ENCODE measurements around the gene STX19.
"Not testable (repeated sequence)": the region's sequence is repeated elsewhere in the genome, so short reads cannot be mapped to it uniquely, and the experiment has no call there.

GRCh38 chr3:94044100-94044936, 15.9 kb upstream of the STX19 start:
- TF ChIP-seq EP300, CTCF, POLR2AphosphoS5 (IDR thresholded peaks at IDR 0.05): not testable (repeated sequence)

All from stomach (tissue), 4 donors.